GM12891 (cell line): ENCODE results near the gene CRYBA4.
A peak's percentile ranks its signal among the peaks of the same experiment; 100 is the strongest.

Experiments used
- DNase-seq: peaks from one replicate; pipeline ENCODE4 v3.0.0; 2011; ENCODE audit warnings: low spot score; ENCODE audit not compliant: insufficient read length
- FAIRE-seq: peaks from 2 replicates; lab custom pipeline; 2011; peaks lifted over from hg19 to GRCh38; lab: Jason Lieb, UNC
- PAX5 ChIP-seq: IDR thresholded peaks from 2 replicates; pipeline ENCODE4 v1.6.1; 2011; ENCODE audit warnings: low read length, moderate library complexity, mild to moderate bottlenecking; ENCODE audit not compliant: insufficient read depth, severe bottlenecking
- POLR2A ChIP-seq: IDR thresholded peaks from 2 replicates; pipeline ENCODE4 v1.6.1; 2011; ENCODE audit warnings: low read depth, low read length, control low read depth
- POLR2AphosphoS5 ChIP-seq: IDR thresholded peaks from 2 replicates; pipeline ENCODE4 v1.6.1; 2011; ENCODE audit warnings: low read depth, low read length, control low read depth
- POU2F2 ChIP-seq: IDR thresholded peaks from 2 replicates; pipeline ENCODE4 v1.6.1; 2011; ENCODE audit warnings: low read depth, mild to moderate bottlenecking, control low read depth, low read length, moderate library complexity
- SPI1 ChIP-seq: IDR thresholded peaks from 2 replicates; pipeline ENCODE4 v1.6.1; 2011; ENCODE audit warnings: low read depth, low read length, control low read depth
- TAF1 ChIP-seq: IDR thresholded peaks from 2 replicates; pipeline ENCODE4 v1.6.1; 2011; ENCODE audit warnings: low read depth, low read length, control low read depth

Gene CRYBA4

DNA sequence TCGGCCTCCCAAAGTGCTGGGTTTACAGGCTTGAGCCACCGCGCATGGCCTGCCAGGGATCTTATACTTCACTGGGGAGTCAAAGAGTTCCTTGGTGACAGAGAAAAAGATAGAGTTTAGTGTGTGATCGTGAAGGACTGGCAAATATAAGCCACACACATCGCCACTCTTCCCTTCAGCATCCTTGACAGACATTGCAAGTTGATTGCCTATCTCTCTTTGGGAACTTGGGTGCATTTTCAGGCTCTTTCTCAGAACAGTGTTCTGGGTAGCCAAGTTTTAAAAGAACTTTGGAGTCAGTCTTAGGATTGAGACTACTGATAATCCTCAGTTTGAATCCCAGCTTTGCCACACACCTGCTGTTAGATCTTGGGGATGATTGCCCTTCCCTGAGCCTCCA, 55.5 kb downstream of the CRYBA4 start:
- FAIRE-seq (no peak), DNase-seq (no peak)
- TF ChIP-seq SPI1: no peak
- TF ChIP-seq POU2F2: no peak
- TF ChIP-seq POLR2AphosphoS5: no peak
- no peak for TF ChIP-seq TAF1
- no peak for TF ChIP-seq POLR2A
- TF ChIP-seq PAX5: no peak

DNA sequence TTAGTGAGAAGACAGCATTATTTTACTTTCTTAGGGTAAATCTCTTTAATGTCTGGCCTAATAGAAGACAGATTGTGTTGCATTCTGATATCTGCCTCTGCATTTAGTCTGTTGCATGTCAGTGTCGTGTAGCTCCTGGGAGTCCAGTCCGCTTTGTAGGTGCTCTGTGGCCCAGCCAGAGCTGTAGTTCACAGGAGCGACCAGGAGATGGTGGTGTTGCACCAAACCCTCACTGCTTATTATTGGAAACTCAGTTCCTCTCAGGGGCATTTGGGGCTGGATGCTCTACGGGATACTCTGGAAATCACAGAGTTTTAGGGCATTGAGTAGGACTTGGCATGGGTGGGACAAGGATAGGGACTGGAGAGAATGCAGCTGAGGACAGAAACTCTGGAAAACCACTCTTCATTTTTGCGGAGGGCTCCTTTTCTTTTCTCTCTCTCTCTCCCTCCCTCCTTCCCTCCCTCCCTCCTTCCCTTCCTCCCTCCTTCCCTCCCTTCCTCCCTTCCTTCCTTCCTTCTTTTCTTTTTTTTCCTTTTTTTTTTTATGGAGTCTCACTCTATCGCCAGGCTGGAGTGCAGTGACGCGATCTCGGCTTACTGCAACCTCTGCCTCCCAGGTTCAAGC, 57.4 kb downstream of the CRYBA4 start:
- TF ChIP-seq SPI1 (peak; percentile 67; the same call in 1 of the 2 replicates), POLR2AphosphoS5 (no peak), PAX5 (no peak)
- peak; percentile 91 for FAIRE-seq
- peak; percentile 61 for DNase-seq
